NOMO-1 treated with DMSO at 0.1 percent for 48 hours (cell line): ENCODE data around the gene TPSAB1.
"Not testable (repeated sequence)": the region's sequence is repeated elsewhere in the genome, so short reads cannot be mapped to it uniquely, and the experiment has no call there.

Source experiments
- DNase-seq: peaks from one replicate; lab custom pipeline; 2025; ENCODE audit not compliant: unreplicated experiment; lab: John Stamatoyannopoulos, UW

The TPSAB1 gene

GRCh38 chr16:1264345-1265089 lies 24.0 kb downstream of the TPSAB1 start:
- DNase-seq, result no peak

GRCh38 chr16:1265090-1265630 lies 24.7 kb downstream of the TPSAB1 start:
- DNase-seq, result no peak

GRCh38 chr16:1265826-1266225 lies 25.3 kb downstream of the TPSAB1 start:
- DNase-seq, result no peak

- not testable (repeated sequence) for DNase-seq
These were observed 28.9 kb downstream of the TPSAB1 start for GRCh38 chr16:1269418-1269817.

- no peak for DNase-seq
These were observed 30.8 kb downstream of the TPSAB1 start for GRCh38 chr16:1271380-1271723.

- not testable (repeated sequence) for DNase-seq
These were observed 31.4 kb downstream of the TPSAB1 start for GRCh38 chr16:1271724-1272413.

GRCh38 chr16:1272453-1273198 lies 32.1 kb downstream of the TPSAB1 start:
- no peak for DNase-seq

GRCh38 chr16:1273816-1274215 lies 33.3 kb downstream of the TPSAB1 start:
- DNase-seq, result no peak

GRCh38 chr16:1274767-1275166 lies 34.3 kb downstream of the TPSAB1 start:
- DNase-seq, result no peak

GRCh38 chr16:1275791-1276579 lies 35.5 kb downstream of the TPSAB1 start:
- no peak for DNase-seq

GRCh38 chr16:1276580-1276878 lies 36.0 kb downstream of the TPSAB1 start:
- DNase-seq, result no peak

GRCh38 chr16:1277151-1277598 lies 36.7 kb downstream of the TPSAB1 start:
- no peak for DNase-seq

GRCh38 chr16:1277617-1278282 lies 37.2 kb downstream of the TPSAB1 start:
- DNase-seq, result no peak

GRCh38 chr16:1278477-1278876 lies 38.0 kb downstream of the TPSAB1 start:
- DNase-seq, result no peak

- DNase-seq, result no peak
These were observed 38.8 kb downstream of the TPSAB1 start for GRCh38 chr16:1279081-1279944.

- no peak for DNase-seq
These were observed 39.6 kb downstream of the TPSAB1 start for GRCh38 chr16:1279945-1280589.

- no peak for DNase-seq
These were observed 40.3 kb downstream of the TPSAB1 start for GRCh38 chr16:1280783-1281182.

GRCh38 chr16:1281517-1281916 lies 41.0 kb downstream of the TPSAB1 start:
- DNase-seq, result no peak

GRCh38 chr16:1282324-1282973 lies 41.9 kb downstream of the TPSAB1 start:
- no peak for DNase-seq
